IPS-20b (cell line): Measurements from ENCODE around the gene TEKT3.

ENCODE experiments used
- H3K27ac ChIP-seq: one replicate; pipeline ENCODE4 v1.5.1; 2013; ENCODE audit warnings: low read length
- H3K27me3 ChIP-seq: 2 replicates; pipeline ENCODE4 v1.6.1; 2013; ENCODE audit warnings: mild to moderate bottlenecking, low read length, inconsistent platforms; ENCODE audit not compliant: insufficient read depth
- H3K36me3 ChIP-seq: 2 replicates; pipeline ENCODE4 v1.6.1; 2013; ENCODE audit warnings: low read depth, mild to moderate bottlenecking, inconsistent platforms, low read length, moderate library complexity; ENCODE audit not compliant: insufficient read depth
- H3K4me1 ChIP-seq: 2 replicates; pipeline ENCODE4 v1.6.1; 2013; ENCODE audit warnings: mild to moderate bottlenecking, control low read depth, inconsistent platforms, low read length, moderate library complexity; ENCODE audit not compliant: insufficient read depth
- H3K4me3 ChIP-seq: 2 replicates; pipeline ENCODE4 v1.5.1; 2013; ENCODE audit warnings: mild to moderate bottlenecking, low read length, inconsistent platforms
- H3K9ac ChIP-seq: 2 replicates; pipeline ENCODE4 v1.6.1; 2013; ENCODE audit warnings: low read depth, mild to moderate bottlenecking, inconsistent platforms, low read length, moderate library complexity
- H3K9me3 ChIP-seq: 2 replicates; pipeline ENCODE4 v1.6.1; 2013; ENCODE audit warnings: mild to moderate bottlenecking, low read depth, low read length, inconsistent platforms; ENCODE audit not compliant: insufficient read depth

The TEKT3 gene

GRCh38 chr17:15262291-15263205 is 78.8 kb downstream of the TEKT3 start:
- H3K4me3 ChIP-seq = peak overlapping the region; percentile 79
- peaks cover 97% of the 10 kb centered on the region for H3K27me3 ChIP-seq
- H3K9ac ChIP-seq = peak overlapping the region; percentile 12; the same call in 1 of the 2 replicates
- H3K36me3 ChIP-seq = no peaks in the 10 kb centered on the region
- no peaks in the 10 kb centered on the region; the same call in 1 of the 2 replicates for H3K4me1 ChIP-seq
- no peak overlapping the region for H3K27ac ChIP-seq
- H3K9me3 ChIP-seq = no peaks in the 10 kb centered on the region

- Histone ChIP-seq H3K4me3 (peak overlapping the region; percentile 79), H3K27me3 (peaks cover 96% of the 10 kb centered on the region), H3K4me1 (no peaks in the 10 kb centered on the region; the same call in 1 of the 2 replicates), H3K36me3 (no peaks in the 10 kb centered on the region), H3K9me3 (no peaks in the 10 kb centered on the region), H3K27ac (no peak overlapping the region), H3K9ac (no peak overlapping the region)
Observed at GRCh38 chr17:15261802-15262290, 79.6 kb downstream of the TEKT3 start.

- no peaks in the 10 kb centered on the region for H3K9me3 ChIP-seq
- H3K27ac ChIP-seq = no peak overlapping the region
- H3K9ac ChIP-seq = no peak overlapping the region
- no peaks in the 10 kb centered on the region for H3K36me3 ChIP-seq
- peak overlapping the region; percentile 79 for H3K4me3 ChIP-seq
- no peaks in the 10 kb centered on the region; the same call in 1 of the 2 replicates for H3K4me1 ChIP-seq
- H3K27me3 ChIP-seq = peaks cover 95% of the 10 kb centered on the region
Observed at GRCh38 chr17:15261258-15261801, 80.1 kb downstream of the TEKT3 start.

DNA sequence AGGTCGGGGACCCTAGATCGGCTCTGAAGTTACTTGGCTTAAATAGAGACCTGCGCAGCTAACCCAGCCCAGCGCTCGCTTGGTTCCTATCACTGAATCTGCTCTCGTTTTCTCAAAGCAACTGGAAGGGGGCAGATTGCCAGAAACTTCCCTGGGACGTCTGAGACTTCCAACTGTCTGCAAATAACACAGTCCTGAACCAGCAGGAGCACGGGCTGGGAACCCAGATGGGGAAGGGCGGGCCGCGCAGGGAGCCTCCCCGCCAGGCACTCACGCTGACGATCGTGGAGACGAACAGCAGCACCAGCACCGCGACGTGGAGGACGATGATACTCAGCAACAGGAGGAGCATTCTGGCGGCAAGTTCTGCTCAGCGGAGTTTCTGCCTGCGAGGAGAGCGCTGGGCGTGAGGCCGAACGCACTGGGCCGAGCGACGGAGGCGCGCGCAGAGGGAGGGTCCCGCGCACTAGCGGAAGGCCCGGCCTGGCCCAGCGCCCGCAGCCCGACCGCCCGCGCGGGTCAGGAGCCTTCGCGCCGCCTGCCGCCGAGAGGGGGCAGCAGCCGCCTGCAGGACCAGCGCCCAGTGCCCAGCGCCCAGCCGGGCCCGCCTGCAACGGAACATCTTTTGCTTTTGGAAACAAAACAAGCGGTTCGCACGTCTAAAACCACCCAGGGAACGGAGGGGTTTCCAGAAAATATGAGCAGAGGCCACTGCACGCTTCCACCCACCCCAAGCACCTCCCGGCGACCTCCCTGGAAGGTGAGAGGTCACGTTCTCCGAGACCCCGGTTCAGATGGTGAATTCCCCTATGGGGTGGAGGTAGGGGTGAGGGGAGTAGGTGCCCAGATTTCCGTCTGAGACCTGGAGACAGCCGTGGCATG is 80.8 kb downstream of the TEKT3 start:
- Histone ChIP-seq H3K27ac (no peak overlapping the region), H3K4me1 (no peaks in the 10 kb centered on the region; the same call in 1 of the 2 replicates), H3K27me3 (peaks cover 88% of the 10 kb centered on the region), H3K9me3 (no peaks in the 10 kb centered on the region), H3K4me3 (peak overlapping the region; percentile 79), H3K36me3 (no peaks in the 10 kb centered on the region), H3K9ac (peak overlapping the region; percentile 57; the same call in 1 of the 2 replicates)

DNA sequence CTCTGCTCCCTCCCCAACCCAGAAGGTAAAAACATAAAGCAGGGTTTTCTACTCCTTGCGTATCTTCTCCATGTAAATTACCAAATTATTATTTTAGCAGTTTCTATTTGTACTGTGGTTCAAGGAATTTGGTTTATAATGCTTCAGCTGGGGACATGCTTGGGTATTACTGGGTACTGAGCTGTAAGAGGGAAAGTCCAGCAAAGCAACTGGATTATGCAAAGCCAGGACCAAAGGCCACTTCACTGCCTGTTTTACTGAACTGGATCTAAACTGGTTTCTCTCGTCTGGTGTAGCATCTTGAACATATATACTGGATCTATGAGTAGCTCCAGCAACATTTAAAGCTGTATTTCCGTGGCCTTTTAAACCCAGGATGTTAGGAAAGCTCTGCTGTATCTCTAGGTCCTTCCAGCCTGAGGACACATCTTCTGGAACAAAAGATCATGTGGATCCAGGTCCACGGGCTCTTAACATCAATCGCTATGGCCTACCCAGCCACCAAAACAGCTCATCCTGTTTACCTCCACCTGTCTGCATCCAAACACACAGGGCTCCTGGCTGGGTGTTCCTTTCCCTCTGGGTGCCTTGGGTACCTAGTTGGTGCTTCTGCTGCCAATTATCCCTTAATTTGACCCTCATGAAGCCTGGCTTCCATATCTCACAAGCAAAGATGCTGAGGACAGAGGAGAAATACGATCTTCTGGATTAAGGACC is 83.4 kb downstream of the TEKT3 start:
- H3K9me3 ChIP-seq = no peaks in the 10 kb centered on the region
- H3K27ac ChIP-seq = no peak overlapping the region
- no peak overlapping the region for H3K9ac ChIP-seq
- peak overlapping the region; percentile 45; the same call in 1 of the 2 replicates for H3K4me3 ChIP-seq
- H3K36me3 ChIP-seq = no peaks in the 10 kb centered on the region
- peaks cover 61% of the 10 kb centered on the region for H3K27me3 ChIP-seq
- H3K4me1 ChIP-seq = no peaks in the 10 kb centered on the region; the same call in 1 of the 2 replicates

DNA sequence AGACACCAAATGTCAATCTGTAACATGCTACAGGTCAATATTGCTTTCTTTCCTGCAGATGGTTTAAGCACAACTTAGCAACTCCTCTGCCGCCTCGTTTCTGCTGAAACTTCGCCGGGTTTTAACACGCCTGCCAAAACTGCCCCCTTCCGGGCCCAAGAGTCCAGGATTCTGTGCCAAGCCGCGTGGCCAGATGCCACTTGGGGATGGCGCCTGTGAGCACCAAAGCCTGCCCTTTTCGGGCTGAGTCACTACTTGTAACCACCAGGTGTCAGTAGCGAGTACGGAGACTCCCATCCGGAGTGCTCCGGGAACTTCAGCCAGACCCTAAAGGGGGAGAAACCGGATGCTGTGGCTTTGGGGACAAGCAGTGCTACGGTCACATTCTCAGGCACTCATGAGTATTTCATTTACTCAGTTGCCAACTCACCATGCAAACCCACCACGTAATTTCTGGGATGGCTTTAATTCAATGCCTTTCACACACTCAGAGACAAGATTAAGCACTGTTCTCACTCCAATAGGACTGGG is 84.1 kb downstream of the TEKT3 start:
- Histone ChIP-seq H3K4me3 (peak overlapping the region; percentile 45; the same call in 1 of the 2 replicates), H3K27me3 (peaks cover 55% of the 10 kb centered on the region), H3K4me1 (no peaks in the 10 kb centered on the region; the same call in 1 of the 2 replicates), H3K9ac (no peak overlapping the region), H3K27ac (no peak overlapping the region), H3K9me3 (no peaks in the 10 kb centered on the region), H3K36me3 (no peaks in the 10 kb centered on the region)

GRCh38 chr17:15256689-15257088 is 84.7 kb downstream of the TEKT3 start:
- no peak overlapping the region for H3K9ac ChIP-seq
- no peaks in the 10 kb centered on the region for H3K36me3 ChIP-seq
- peaks cover 49% of the 10 kb centered on the region for H3K27me3 ChIP-seq
- no peak overlapping the region for H3K27ac ChIP-seq
- H3K9me3 ChIP-seq = no peaks in the 10 kb centered on the region
- H3K4me3 ChIP-seq = no peak overlapping the region
- H3K4me1 ChIP-seq = no peaks in the 10 kb centered on the region; the same call in 1 of the 2 replicates

DNA sequence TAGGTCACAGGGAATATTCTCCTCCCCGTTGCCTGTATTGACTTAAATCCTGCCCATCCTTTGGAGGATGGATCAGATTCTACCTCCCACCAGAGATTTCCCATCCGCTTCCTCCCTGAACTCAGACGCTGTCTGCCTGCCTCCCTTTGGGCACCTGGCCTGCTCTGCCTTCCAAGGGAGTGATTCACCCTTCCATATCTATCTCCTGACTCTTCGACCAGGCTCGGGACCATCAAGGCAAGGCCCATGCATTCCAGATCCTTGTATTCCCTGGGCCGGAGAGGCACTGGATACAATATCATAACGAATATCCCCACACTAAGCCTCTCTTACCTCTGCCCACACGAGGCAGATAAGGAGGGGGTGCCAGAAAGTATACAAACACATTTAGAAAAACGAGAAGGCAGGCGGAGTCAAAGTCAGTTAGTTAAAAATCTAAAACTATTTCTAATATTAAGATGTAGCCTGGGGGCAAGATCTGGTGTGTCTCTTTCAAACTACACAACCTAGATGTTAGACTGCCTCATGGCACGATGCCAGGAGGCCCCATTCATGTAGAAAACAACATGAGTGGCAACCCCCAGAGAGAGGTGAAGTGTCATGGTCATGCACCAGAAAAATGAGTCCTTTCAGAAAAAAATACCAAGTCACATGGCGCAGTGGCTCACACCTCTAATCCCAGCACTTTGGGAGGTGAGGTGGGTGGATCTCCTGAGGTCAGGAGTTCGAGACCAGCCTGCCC is 85.5 kb downstream of the TEKT3 start:
- Histone ChIP-seq H3K9me3 (no peaks in the 10 kb centered on the region), H3K27me3 (peaks cover 41% of the 10 kb centered on the region), H3K27ac (no peak overlapping the region), H3K36me3 (no peaks in the 10 kb centered on the region), H3K4me1 (no peaks in the 10 kb centered on the region; the same call in 1 of the 2 replicates), H3K4me3 (no peak overlapping the region), H3K9ac (no peak overlapping the region)
